ENCODE data around the gene TSC2. TPM values are rescaled to one million over a fixed set of nuclear protein-coding genes. Genes with fewer than 3 reads are reported as not detected.

The TSC2 gene
- 100 to 1,000 TPM; 104 to 188 (median 148) TPM for polyA plus RNA-seq (ENCODE audit: insufficient read length in 4 of 4)

- peak in 3 of 4 donors; percentile 75 to 93 (median 90) for DNase-seq (ENCODE audit: low read depth in 4 of 4, low spot score in 2 of 4)
These were observed at the start of gene TSC2, which contains the start of gene NTHL1 for GRCh38 chr16:2047330-2048115. TSC2 (plus strand) TSS chr16:2047985; CDS start chr16:2048616, 631 bp downstream. NTHL1 (minus strand) TSS chr16:2047834; CDS start chr16:2047823, 11 bp downstream.

GRCh38 chr16:1998360-1998835 is 49.4 kb upstream of the TSC2 start:
- no peak for DNase-seq (ENCODE audit: low read depth in 4 of 4, low spot score in 2 of 4)

GRCh38 chr16:1998852-1999801 is 48.7 kb upstream of the TSC2 start:
- DNase-seq (ENCODE audit: low read depth in 4 of 4, low spot score in 2 of 4) = no peak

- no peak for DNase-seq (ENCODE audit: low read depth in 4 of 4, low spot score in 2 of 4)
These were observed 47.8 kb upstream of the TSC2 start for GRCh38 chr16:1999866-2000514.

GRCh38 chr16:2001035-2001434 is 46.8 kb upstream of the TSC2 start:
- no peak for DNase-seq (ENCODE audit: low read depth in 4 of 4, low spot score in 2 of 4)

- DNase-seq (ENCODE audit: low read depth in 4 of 4, low spot score in 2 of 4) = no peak
These were observed 46.1 kb upstream of the TSC2 start for GRCh38 chr16:2001456-2002355.

- no peak for DNase-seq (ENCODE audit: low read depth in 4 of 4, low spot score in 2 of 4)
These were observed 45.2 kb upstream of the TSC2 start for GRCh38 chr16:2002406-2003230.

GRCh38 chr16:2003231-2003826 is 44.5 kb upstream of the TSC2 start:
- no peak for DNase-seq (ENCODE audit: low read depth in 4 of 4, low spot score in 2 of 4)

GRCh38 chr16:2003827-2004641 is 43.8 kb upstream of the TSC2 start:
- DNase-seq (ENCODE audit: low read depth in 4 of 4, low spot score in 2 of 4) = peak in 1 of 4 donors; percentile 61

- DNase-seq (ENCODE audit: low read depth in 4 of 4, low spot score in 2 of 4) = no peak
These were observed 42.8 kb upstream of the TSC2 start for GRCh38 chr16:2004795-2005517.

GRCh38 chr16:2005646-2006045 is 42.1 kb upstream of the TSC2 start:
- DNase-seq (ENCODE audit: low read depth in 4 of 4, low spot score in 2 of 4) = no peak

GRCh38 chr16:2006317-2006716 is 41.5 kb upstream of the TSC2 start:
- no peak for DNase-seq (ENCODE audit: low read depth in 4 of 4, low spot score in 2 of 4)

- DNase-seq (ENCODE audit: low read depth in 4 of 4, low spot score in 2 of 4) = no peak
These were observed 40.5 kb upstream of the TSC2 start for GRCh38 chr16:2007081-2007836.

- DNase-seq (ENCODE audit: low read depth in 4 of 4, low spot score in 2 of 4) = no peak
These were observed 39.7 kb upstream of the TSC2 start for GRCh38 chr16:2008009-2008526.

GRCh38 chr16:2008631-2009163 is 39.1 kb upstream of the TSC2 start:
- no peak for DNase-seq (ENCODE audit: low read depth in 4 of 4, low spot score in 2 of 4)
